Breast epithelium (tissue), 3 donors: ENCODE measurements around the gene GBP2.

Experiments
- POLR2A ChIP-seq: fragments of 450-650 bp; IDR thresholded peaks from one replicate; pipeline ENCODE4 v1.6.1; 2016; ENCODE audit warnings: antibody characterized with exemption, mild to moderate bottlenecking, moderate library complexity
- POLR2AphosphoS5 ChIP-seq, 3 donors: sonication (generic); formaldehyde crosslinking; IDR thresholded peaks; one replicate each; pipeline ENCODE4 v1.6.1; 2017; ENCODE audit warnings: antibody characterized with exemption in 3 of 3
- TF ChIP-seq, protein P1 (sequence below), 3 donors: fragments of 450-650 bp; IDR thresholded peaks; one replicate each; pipeline ENCODE4 v1.5.1; 2016 to 2017; ENCODE audit warnings: antibody characterized with exemption in 3 of 3, mild to moderate bottlenecking in 3 of 3, moderate library complexity in 3 of 3

- TF ChIP-seq POLR2A (no peak), POLR2AphosphoS5 (IDR thresholded peaks at IDR 0.05) (no peak)
- TF ChIP-seq, protein P1, sequence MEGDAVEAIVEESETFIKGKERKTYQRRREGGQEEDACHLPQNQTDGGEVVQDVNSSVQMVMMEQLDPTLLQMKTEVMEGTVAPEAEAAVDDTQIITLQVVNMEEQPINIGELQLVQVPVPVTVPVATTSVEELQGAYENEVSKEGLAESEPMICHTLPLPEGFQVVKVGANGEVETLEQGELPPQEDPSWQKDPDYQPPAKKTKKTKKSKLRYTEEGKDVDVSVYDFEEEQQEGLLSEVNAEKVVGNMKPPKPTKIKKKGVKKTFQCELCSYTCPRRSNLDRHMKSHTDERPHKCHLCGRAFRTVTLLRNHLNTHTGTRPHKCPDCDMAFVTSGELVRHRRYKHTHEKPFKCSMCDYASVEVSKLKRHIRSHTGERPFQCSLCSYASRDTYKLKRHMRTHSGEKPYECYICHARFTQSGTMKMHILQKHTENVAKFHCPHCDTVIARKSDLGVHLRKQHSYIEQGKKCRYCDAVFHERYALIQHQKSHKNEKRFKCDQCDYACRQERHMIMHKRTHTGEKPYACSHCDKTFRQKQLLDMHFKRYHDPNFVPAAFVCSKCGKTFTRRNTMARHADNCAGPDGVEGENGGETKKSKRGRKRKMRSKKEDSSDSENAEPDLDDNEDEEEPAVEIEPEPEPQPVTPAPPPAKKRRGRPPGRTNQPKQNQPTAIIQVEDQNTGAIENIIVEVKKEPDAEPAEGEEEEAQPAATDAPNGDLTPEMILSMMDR (IDR thresholded peaks at IDR 0.05), result no peak
These were observed 538 bp downstream of the GBP2 start for GRCh38 chr1:89125240-89125912.
